LoVo (cell line): ENCODE data around the gene ZNF184.
"Not testable (repeated sequence)": the region's sequence is repeated elsewhere in the genome, so short reads cannot be mapped to it uniquely, and the experiment has no call there.

Experiments
- DNase-seq: peaks from one replicate; pipeline ENCODE4 v3.0.0-alpha.2; 2016; ENCODE audit warnings: low spot score

Gene ZNF184

DNA sequence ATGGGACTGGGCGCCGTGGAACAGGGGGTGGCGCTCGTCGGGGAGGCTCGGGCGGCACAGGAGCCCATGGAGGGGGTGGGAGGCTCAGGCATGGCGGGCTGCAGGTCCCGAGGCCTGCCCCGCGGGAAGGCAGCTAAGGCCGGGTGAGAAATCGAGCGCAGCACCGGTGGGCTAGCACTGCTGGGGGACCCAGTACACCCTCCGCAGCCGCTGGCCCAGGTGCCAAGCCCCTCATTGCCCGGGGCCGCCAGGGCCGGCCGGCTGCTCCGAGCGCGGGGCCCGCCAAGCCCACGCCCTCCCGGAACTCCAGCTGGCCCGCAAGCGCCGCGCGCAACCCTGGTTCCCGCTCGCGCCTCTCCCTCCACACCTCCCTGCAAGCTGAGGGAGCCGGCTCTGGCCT is 48.1 kb downstream of the ZNF184 start:
- DNase-seq: not testable (repeated sequence)

DNA sequence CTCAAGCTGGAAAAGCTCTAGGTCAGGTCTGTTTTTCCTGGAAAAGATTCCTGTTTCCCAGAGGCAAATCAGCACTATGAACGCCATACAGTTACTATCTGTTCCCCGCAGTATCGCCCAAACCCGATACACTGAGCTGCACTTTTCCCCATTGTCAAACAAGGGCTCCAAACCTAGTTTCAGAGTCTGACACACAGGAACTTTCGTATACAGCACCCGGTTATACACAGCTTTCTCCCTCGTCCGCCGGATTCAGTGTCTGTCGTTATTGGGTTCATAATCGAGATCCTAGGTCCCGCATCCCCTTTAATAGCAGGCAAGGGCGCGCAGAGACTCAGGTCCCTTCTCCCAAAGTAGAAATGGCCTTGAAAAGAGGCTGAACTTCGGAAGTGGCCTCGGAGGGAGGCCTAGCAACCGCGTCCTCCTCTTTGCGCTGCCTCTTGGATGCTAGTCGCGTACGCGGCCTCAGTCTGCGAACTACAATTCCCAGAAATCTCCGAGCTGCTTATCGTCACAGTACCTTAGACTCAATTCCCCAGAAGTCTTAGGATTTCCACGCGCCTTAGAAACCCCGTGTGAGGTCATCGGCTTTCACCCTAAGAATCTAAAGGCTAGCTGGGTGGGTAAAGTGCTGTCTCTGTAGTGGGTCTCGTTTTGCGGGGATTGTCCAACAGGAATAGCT is 50.1 kb downstream of the ZNF184 start:
- DNase-seq: no peak

DNA sequence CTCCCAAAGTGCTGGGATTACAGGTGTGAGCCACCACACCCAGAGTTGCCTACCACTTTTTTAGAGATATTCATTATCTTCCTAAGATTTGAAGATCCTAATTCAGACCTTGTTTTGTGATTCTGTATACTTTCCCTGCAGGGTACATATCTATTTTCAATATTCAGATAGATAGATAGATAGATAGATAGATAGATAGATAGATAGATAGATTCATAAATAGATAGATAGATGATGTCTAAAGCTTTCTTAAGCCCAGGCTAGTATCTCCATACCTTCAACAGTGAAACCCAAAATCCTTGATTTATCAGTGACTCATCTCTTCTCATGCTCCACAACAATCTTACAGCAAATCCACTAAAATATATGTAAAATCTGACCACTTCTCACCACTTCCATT is 53.5 kb downstream of the ZNF184 start:
- DNase-seq: no peak

DNA sequence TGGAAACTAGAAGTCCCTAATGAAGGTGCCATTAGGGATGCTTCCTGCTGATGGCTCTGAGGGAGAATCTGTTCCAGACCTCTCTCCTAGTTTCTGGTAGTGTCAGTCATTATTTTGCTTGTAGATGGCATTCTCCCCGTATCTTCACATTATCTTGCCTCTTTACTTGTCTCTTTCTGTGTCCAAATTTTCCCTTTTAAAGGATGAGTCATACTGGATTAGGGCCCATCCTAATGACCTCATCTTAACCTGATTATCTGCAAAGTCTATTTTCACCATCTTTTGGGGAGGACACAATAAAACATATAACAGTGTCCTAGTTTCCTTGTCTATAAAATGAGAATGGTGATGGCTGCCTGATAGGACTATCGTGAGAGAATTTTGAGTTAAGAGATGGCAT is 57.0 kb downstream of the ZNF184 start:
- DNase-seq: no peak

DNA sequence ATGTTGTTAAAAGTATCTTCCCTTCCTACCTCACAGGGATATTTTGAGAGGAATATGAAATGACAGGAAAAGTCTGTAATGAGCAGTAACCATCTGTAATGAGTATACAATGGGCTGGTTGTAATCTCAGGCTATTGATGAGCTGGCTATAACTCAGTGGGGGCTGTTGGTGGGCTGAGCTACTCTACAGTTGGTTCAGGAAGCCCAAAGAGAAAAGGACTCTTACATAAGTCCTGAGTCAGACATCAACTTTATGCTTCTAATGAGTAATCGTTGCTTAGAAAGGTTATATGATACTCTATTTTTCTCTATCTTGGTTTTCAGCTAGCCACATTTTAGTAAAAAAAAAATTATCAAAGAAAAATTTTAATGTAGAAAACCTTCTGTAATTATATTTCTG is 57.9 kb downstream of the ZNF184 start:
- DNase-seq: no peak

DNA sequence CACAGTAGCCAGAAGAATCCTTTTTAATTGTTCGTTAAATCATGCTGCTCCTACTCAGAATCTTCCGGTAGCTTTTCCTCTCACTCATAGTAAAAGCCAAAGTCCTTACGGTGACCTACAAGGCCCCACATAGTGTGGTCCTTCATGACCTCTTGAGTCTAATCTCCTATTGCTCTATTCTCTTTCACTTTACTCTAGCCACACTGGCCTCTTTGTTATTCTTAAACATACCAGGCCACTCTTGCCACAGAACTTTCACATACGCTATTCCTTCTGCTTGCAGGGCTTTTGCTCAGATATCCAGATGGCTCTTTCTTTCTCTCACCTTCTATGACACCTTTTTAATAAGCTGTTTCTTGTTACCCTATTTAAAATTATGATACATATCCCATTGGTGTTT is 58.6 kb downstream of the ZNF184 start:
- no peak for DNase-seq

DNA sequence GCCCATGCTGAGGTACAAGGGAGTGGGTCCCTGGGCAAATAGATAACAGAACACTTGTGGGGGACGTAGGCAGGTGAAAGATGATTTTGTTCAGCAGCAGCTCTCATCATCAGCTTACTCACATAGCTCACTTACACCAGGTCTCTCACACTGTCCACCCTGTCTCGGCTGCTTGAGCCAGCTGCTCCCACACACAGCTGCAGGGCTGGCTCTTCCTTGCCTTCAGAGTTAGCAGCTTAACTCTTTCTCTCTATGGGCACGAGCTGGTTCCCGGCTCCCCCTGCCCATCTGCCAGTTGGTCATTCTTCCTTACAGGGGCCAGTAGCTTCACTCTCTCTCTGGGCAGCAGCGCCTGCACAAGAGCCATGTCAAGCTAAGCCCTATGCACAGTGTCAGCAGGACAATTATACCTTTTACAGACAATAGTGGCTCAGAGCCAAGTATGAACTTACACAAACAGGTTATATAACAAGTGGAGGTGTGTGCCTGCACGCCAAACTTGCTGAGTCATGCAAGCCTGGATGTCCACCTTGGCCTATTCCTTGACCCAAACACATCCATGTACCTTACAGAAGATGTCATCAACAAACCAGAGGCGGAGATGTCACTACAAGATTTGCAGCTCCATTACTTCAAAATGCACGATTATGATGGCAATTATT is 65.6 kb downstream of the ZNF184 start:
- DNase-seq: no peak

DNA sequence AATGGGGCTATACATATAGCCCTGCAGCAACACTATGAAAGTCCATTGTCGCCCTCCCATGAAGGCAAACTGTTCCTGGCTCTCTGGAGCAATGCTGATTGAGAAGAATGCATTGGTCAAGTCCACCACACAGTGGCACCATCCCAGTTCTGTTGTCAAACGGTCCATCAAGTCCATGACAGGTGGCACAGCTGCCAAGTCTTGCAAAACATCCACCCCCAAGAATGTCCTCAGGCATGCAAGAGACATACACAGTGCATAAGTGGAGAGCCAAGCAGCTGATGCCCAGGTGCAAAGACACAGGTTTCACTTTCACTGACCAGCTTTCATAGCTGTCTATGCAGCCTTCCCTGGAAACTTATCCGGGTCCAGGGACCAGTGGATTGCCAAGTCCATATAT is 66.8 kb downstream of the ZNF184 start:
- DNase-seq: no peak

DNA sequence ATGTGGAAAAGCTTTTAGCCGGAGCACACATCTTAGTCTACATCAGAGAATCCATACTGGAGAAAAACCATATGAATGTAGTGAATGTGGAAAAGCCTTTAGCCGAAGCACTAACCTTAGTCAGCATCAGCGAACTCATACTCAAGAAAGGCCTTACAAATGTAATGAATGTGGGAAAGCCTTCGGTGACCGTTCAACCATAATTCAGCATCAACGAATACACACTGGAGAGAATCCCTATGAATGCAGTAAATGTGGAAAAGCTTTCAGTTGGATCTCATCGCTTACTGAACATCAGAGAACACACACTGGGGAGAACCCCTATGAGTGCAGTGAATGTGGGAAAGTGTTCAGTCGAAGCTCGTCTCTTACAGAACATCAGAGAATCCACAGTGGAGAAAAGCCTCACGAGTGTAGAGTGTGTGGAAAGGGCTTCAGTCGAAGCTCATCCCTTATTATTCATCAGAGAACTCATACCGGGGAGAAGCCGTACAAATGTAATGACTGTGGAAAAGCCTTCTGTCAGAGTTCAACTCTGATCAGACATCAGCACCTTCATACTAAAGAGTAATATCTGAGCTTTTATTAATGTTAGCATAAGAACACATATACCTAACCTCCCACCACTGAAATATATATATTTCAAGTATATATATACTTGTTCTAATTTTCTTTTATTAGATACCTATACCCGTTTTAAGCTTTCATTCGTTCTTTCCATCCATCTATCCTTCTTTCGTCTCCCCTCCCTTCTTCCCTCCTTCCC is 71.8 kb downstream of the ZNF184 start:
- no peak for DNase-seq
